Measurements from ENCODE around the gene ACAA1.

DNA sequence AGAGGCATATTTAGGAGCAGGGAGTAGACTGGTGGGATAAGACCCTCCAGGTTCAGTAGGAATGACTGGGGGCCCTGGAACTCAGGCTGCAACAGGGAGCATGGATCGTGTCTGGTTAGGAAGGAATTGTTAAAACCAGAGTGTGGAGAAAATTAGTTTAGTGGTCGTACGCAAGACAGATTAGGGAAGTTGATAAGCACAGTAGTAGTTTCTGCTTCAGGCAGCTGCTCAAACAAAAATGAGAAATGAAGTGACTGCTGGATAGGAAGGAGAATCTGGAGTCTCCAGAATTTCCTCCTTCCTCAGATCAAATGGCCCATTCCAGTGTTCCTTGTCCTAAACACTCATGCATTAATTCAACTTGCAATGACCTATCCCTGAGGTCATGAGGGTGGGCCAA lies 12.8 kb upstream of the ACAA1 start:
- TF ChIP-seq, protein P1, sequence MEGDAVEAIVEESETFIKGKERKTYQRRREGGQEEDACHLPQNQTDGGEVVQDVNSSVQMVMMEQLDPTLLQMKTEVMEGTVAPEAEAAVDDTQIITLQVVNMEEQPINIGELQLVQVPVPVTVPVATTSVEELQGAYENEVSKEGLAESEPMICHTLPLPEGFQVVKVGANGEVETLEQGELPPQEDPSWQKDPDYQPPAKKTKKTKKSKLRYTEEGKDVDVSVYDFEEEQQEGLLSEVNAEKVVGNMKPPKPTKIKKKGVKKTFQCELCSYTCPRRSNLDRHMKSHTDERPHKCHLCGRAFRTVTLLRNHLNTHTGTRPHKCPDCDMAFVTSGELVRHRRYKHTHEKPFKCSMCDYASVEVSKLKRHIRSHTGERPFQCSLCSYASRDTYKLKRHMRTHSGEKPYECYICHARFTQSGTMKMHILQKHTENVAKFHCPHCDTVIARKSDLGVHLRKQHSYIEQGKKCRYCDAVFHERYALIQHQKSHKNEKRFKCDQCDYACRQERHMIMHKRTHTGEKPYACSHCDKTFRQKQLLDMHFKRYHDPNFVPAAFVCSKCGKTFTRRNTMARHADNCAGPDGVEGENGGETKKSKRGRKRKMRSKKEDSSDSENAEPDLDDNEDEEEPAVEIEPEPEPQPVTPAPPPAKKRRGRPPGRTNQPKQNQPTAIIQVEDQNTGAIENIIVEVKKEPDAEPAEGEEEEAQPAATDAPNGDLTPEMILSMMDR (conservative IDR thresholded peaks at IDR 0.05), result no peak
- no peak for TF ChIP-seq ZFX (IDR thresholded peaks at IDR 0.05)

Data from C4-2B (cell line).